GM19351 (cell line): ENCODE data around the gene PLSCR2.
A peak's percentile ranks its signal among the peaks of the same experiment; 100 is the strongest.
"Not testable (repeated sequence)": the region's sequence is repeated elsewhere in the genome, so short reads cannot be mapped to it uniquely, and the experiment has no call there.

Source experiments
- ATAC-seq: cut with Tn5 transposase; IDR thresholded peaks from one replicate; pipeline ENCODE4 v1.9.1; 2021; ENCODE audit warnings: mild to moderate bottlenecking, moderate library complexity; ENCODE audit not compliant: unreplicated experiment

Gene PLSCR2, protein sequence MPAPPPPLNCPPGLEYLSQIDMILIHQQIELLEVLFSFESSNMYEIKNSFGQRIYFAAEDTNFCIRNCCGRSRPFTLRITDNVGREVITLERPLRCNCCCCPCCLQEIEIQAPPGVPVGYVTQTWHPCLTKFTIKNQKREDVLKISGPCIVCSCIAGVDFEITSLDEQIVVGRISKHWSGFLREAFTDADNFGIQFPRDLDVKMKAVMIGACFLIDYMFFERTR

DNA sequence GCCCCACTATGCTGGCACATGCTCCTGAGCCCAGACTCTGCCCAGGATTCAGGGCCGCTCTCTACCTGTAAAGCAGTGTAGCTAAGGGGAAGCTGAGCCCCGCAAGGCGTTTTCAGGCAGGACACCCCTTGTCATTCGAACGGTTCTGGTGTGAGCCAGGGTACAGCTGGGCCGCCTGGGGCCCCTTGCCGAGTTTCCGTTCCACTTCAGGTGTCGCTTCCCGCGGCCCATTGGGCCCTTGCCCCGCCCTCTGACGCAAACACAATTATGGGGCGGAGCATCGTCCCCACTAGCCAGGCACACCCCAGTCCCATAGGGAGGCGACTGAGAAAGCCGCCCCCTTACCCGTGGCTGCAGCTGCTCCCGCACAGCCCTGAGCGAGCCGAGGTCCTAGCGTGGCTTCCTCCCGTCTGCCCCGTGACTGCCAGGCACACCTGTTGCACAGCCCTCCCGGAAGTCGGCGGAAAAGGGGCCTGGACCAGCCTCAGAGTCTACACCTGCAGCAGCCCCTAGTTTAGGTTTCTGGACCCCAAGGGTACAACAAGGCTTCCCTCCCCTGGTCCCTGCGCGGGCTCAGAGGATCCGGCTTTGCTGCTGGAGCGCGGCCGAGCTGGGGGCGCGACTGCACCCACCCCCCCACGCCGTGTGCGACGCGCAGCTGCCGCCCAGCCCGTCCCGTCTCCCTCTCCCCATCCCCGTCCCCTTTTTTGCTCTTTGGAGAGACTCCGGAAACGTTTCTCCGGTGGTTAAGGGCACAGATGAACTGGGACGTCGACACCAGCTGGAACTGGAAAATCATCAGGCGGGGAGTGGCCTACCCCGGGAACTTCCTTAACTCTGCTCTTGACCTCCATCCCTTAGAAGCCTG lies at the start of gene PLSCR2:
Gene PLSCR2 (minus strand): TSS at position 412 of the 868 bp plus-strand sequence. CDS start 9,657 bp downstream, outside the sequence.
- ATAC-seq = peak; percentile 96

DNA sequence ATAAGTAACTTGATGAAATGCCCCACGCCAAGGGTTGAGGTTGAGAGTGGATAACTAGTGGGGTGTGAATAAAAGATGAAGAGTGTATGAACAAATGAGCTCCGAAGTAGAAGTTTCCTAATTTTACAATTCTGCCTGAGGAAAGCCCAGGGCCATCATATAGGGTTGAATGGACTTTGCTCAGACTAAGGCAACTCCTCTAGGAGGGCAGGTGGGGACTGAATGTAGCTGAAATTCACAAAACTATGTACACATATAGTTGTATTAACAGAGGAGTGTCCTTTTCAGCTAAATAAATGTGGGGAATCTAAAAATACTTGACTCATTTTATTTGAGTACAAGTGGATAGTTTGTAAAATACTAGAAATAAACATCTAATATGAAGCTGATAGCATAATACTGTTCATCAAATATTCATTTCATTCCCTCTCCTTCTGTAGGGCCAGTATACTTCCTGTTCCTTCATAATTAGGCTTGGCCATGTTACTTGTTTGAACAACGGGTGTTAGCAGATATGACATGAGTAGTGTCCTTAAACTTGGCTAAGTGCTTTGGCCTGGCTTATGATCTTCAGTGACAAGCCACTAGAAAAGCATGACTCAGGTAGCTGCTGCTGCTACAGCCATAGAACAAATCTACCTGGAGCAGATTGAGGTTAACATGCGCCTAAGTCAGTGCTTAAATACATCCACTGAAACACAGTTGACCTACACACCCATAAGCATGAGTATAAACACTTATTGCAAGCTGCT lies 48.5 kb upstream of the PLSCR2 start:
- no peak for ATAC-seq

DNA sequence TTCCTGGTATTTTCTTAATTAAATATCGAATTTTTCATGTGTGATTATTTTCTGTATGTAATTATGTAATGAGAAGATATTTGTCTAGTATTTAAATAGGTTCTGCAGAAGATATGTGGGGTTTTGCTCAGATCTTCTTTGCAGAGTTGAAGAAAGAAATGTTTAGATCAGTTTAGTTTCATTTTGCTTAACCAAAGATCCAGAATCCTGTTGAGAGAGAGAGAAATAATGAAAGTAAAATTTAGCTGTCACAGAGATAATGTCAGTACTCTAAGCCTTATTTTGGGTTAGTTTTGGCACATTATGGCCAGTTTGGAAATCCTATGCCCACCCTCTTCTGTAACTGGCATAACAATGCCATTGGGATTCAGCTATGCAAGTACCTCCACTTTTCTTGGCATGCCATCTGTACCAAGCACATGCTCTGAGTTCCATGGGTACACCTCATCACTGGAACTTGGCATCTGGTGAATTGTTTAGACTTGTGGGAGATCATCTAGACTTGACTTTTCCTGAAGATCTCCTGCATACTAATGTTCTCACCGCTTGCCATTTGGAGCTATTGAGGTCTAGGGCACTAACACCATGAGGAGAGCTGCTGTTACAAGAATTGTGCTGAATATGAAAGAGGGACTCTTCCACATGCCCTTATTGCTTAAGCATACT lies 44.2 kb upstream of the PLSCR2 start:
- ATAC-seq = no peak

DNA sequence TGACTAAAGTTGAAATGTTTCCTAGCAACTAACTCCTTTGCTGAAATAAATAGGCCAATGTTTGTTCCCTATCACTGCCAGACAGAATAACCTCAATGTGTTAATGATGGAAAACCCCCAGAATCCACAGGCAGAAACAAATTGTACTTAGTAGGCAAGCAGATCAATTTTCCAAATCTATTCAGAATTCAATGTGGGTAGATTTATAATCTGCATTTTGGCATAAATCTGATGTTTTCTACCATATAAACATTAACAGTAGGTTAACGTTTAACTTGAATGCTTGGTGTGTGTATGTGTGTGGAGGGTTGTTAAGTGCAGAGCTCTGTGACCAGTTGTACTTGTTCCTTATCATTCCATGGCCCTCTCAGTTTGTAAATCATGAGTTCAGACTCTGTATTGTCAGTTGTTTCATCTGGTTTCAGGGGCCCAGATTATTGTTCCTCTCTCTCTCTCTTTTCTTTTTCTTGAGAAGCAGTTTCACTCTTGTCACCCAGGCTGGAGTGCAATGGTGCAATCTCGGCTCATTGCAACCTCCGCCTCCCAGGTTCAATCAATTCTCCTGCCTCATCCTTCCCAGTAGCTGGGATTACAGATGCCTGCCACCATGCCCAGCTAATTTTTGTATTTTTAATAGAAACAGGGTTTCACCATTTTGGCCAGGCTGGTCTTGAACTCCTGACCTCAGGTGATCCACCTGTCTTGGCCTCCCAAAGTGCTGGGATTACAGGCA lies 42.2 kb upstream of the PLSCR2 start:
- no peak for ATAC-seq

DNA sequence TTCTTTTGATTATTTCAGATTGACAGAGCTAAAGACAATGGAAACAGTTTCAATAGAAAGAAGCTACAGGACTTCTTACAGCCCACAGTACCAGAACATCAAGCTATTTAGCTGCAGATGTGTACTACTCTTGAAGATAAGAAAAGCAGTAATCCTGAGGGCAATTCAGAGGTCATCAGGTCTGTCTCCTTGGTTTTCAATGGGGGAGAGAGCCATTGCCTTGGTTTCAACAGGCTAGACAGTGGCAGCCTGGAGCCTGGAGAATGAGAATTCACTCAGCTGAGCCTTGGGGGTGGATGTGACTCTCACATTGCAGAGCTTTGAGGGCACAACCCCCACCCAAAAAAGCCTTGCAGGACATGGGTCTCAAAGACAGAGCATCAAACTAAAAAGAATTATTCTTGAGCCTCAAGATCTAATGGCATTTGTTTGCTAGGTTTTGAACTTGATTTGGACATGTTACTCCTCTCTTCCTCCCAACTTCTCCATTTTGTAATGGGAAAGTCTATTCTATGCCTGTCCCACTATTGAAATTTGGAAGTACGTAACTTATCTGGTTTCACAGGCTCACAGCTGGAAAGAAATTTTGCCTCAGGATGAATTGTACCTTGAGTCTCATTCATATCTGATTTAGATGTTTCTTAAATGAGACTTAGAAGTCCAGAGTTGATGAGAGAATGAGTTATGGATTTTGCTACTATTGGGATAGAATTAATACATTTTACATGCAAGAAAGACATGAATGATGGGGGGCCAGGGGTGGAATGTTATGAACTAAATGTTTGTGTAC lies 38.2 kb upstream of the PLSCR2 start:
- ATAC-seq = no peak

DNA sequence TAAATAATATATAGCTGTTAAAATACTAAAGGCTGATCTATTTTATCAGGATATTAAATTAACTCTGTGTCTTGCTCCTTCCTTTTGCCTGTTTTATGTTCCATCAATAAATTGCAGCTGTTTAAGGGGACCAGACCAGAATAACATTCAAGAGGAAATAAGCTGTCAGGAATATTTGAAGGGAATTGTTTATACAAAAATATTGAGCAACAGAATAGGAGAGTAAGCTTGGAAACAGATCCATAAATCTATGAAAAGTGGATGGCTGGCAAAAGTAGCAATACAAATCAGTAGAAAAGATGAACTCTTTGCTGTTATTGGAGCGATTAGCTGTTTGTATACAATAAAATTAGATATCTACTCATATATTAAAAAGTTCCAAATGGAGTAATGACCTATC lies 36.2 kb upstream of the PLSCR2 start:
- no peak for ATAC-seq

DNA sequence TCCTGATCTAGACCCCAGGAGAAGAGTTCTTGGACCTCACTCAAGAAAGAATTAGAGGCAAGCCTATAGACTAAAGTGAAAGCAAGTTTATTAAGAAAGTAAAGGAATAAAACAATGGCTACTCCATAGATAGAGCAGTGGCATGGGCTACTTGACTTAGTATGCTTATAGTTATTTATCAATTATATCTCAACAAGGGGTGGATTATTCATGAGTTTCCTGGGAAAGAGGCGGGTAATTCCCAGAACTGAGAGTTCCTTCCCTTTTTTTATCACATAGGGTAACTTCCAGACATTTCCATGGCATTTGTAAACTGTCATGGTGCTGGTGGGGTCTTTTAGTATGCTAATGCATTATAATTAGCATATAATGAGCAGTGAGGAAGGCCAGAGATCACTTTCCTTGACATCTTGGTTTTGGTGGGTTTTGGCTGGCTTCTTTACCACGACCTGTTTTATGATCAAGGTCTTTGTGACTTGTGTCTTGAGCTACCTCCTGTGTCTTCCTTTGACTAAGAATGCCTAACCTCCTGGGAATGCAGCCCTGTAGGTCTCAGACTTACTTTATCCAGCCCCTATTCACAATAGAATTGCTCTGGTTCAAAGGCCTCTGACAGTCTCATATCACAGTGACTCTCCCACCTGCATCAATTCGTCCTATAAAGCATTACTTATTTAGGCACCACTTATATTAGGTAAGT lies 35.3 kb upstream of the PLSCR2 start:
- ATAC-seq = no peak

DNA sequence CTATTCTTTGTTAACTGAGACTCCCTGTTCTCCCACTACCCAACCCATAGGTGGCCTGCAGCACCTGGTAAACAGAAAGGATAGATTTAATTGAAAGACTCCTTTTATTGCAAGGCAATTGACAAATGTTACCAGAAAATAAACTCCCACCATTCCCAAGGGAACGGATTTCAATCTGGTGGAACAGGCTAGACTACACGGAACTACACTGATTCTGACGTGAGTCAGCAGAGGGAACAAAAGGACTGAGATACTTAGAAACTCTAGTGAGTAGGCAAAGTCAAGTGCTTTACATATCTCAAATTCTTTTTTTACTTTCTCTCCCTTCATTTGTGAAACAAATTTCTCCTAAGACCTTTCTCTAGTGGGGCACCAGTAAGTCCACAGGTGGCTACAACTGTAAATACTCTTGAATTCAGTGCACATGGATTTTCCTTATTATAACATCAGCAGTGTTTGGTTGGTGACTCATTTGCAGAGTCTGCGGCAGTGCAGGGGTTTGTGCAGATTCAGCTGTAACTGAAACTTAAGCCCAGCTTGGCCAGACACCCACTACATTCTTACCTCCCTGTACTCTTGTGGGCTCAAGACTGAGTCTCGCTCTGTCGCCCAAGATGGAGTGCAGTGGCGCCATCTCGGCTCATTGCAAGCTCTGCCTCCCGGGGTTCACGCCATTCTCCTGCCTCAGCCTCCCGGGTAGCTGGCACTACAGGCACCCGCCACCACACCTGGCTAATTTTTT lies 34.3 kb upstream of the PLSCR2 start:
- peak; percentile 97 for ATAC-seq

DNA sequence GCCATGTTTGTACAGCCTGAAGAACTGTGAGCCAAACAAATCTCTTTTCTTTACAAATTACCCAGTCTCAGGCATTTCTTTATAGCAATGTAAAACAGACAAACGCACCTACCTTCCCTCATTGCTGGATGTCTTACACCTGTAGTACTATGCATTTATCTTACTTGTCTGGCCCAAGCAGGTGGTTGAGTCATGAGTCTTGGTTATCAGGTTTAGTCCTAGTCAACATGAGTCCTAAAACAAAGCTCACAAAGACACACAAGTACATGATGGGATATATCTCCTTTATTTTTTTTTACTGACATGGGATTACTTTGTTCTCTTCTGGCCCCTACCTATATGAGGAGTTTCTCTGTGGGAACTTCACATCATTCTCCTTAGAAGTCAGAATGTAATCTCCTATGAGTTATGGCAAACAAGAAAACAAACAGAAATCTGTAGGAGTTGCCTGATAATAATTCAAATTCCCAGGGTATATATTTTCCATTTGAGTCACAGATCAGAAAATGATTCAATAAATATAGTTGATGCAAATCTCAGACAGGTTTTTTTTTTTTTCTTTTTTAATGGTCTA lies 33.6 kb upstream of the PLSCR2 start:
- ATAC-seq = no peak

DNA sequence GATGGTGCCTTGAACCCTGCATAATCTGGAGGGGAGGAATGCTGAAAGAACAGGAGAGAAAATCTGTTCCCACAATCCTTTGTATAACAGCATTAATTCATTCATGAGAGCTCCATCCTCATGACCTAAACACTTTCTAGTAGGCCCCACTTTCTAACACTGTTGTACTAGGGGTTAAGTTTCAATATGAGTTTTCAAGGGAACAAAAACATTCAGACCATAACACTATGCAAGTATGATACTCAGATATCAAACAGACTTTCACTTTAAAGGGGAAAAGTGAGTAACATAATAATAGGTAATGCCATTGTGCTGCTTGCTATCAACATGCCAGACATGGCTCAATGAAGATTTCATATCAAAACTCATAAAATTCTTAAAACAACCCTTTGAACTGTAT lies 32.4 kb upstream of the PLSCR2 start:
- ATAC-seq = peak; percentile 35

DNA sequence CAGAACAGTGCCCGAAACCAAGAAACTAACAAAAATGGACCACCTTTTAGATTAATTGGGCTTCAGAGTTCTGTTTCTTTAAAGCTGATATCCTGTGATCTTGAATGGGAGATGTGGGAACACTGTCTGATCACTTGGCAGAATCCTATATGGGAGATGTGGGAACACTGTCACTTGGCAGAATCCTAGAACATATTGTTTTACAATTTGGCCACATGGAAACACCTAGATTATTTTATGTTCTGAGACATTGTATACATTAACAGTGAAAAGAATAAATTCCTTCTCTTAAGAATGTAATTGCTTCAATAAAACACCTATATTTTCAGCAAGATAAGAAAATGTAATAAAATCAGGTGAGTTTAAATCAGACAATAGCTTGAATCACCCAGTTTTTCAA lies 30.3 kb upstream of the PLSCR2 start:
- no peak for ATAC-seq

DNA sequence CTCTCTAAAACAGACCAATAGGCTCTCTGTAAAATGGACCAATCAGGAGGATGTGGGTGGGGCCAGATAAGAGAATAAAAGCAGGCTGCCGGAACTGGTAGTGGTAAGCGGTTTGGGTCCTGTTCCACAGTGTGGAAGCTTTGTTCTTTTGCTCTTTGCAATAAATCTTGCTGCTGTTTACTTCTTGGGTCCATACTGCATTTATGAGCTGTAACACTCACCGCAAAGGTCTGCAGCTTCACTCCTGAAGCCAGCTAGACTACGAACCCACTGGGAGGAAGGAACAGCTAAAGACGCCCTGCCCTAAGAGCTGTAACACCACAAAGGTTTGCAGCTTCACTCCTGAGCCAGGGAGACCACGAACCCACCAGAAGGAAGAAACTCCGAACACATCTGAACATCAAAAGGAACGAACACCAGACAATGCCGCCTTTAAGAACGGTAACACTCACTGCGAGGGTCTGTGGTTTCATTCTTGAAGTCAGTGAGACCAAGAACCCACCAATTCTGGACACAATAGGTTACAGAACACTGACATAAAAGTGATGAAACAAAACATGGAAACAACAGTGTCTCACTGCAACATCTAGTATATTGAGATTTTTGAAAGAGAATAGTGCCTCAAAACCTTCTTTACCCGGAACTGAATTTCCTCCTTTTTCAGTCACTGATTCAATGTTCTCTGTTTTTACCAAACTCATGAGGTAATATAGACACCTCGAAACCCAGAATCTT lies 28.8 kb upstream of the PLSCR2 start:
- ATAC-seq = no peak

DNA sequence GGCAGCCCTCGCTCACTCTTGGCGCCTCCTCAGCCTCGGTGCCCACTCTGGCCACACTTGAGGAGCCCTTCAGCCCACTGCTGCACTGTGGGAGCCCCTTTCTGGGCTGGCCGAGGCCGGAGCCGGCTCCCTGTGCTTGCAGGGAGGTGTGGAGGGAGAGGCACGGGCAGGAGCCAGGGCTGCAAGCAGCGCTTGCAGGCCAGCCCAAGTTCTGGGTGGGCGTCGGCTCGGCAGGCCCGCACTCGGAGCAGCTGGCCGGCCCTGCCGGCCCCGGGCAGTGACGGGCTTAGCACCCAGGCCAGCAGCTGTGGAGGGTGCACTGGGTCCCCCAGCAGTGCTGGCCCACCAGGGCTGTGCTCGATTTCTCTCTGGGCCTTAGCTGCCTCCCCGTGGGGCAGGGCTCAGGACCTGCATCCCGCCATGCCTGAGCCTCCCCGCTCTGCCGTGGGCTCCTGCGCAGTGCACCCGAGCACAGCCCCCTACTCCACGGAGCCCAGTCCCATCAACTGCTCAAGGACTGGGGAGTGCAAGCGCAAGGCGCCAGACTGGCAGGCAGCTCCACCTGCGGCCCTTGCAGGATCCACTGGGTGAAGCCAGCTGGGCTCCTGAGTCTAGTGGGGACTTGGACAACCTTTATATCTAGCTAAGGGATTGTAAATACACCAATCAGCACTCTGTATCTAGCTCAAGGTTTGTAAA lies 27.9 kb upstream of the PLSCR2 start:
- ATAC-seq = not testable (repeated sequence)

DNA sequence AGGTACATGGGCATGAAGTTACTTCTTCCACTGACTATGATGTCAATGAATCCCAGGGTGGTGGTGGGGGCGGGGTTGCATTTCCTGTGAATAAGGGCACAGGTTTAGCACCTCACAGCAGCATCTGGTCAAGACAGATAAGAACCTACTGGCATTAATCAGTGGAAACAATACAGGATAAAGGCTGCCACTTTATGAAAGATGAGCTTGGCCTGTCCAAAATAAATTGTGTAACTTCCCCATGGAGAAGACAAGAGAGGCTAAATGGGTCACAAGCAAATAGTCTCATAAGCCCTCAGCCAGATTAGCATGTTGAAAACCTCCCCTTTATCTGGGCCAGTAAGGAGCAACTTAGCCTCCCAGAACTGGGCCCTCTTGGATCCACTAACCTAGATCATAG lies 27.4 kb upstream of the PLSCR2 start:
- no peak for ATAC-seq

DNA sequence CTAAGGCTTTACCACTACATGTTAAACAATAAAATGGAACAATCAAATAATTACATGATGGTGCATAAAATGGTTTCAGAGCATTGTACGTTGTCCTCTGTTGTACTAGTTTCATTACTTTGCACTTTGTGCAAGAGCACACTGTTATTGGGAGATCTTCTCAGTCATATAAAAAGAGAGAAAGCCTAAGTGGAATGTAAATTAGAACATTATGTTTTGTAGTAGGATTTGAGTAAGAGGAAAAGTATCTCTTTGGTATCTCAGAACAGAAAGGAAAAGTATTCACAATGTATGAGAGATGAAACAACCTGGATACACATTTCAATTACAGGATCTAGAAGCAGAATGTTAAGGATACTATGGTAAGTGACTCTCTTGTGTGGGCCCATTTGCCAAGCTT lies 26.9 kb upstream of the PLSCR2 start:
- no peak for ATAC-seq

DNA sequence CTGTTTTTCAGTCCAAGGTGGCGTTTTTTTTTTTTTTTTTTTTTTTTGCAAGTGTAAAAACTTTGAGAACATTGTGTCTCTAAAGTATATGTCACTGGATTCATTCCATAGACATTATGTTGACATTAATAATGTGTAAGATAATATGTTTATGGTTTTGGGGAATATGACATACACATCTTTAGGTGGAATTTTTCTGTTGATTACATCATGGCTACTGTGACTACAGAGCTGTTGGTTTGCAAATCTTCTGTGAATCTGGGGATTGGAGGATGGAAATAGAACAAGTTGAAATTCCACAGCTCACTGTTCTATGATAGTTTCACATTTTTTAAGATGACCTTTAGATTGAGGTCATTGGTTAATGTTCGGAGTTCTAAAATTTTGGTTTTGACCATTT lies 24.4 kb upstream of the PLSCR2 start:
- no peak for ATAC-seq

DNA sequence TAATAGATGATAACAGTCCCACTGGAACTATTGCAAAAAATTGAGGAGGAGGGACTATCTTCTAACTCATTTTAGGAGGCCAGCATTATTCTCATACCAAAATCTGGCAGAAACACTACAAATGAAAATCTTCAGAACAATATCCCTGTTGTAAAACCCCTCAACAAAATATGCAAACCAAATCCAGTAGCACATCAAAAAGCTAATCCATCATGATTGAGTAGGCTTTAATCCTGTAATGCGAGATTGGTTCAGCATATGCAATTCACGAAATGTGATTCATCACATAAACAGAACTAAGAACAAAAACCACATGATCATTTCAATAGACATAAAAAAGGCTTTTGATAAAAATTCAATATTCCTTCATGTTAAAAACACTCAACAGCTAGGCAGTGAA lies 23.9 kb upstream of the PLSCR2 start:
- ATAC-seq = no peak
